ENCODE data around the gene ANO7.

DNA sequence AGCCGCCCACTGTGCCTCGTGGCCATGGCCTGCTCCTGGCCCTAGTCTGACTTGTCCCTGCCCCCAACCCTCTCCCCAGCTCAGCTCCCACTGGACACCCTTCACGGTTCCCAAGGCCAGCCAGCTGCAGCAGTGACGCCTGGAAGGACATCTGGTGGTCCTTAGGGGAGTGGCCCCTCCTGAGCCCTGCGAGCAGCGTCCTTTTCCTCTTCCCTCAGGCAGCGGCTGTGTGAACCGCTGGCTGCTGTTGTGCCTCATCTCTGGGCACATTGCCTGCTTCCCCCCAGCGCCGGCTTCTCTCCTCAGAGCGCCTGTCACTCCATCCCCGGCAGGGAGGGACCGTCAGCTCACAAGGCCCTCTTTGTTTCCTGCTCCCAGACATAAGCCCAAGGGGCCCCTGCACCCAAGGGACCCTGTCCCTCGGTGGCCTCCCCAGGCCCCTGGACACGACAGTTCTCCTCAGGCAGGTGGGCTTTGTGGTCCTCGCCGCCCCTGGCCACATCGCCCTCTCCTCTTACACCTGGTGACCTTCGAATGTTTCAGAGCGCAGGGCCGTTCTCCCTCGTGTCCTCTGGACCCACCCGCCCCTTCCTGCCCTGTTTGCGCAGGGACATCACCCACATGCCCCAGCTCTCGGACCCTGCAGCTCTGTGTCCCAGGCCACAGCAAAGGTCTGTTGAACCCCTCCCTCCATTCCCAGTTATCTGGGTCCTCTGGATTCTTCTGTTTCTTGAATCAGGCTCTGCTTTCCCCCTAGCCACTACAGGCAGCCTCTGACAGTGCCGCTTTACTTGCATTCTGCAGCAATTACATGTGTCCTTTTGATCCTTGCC is 35.8 kb downstream of the ANO7 start:
- TF ChIP-seq CTCF (IDR thresholded peaks at IDR 0.05; ENCODE audit: low read length) (no peak), EZH2phosphoT487 (IDR thresholded peaks at IDR 0.05; ENCODE audit: low read length) (no peak)

Data from MM.1S (cell line).